NCI-H1048 (cell line): ENCODE data around the gene TNNC1.

ENCODE experiments used
- DNase-seq: peaks from one replicate; lab custom pipeline; 2025; lab: John Stamatoyannopoulos, UW

The TNNC1 gene

GRCh38 chr3:52401551-52401950 lies 52.3 kb downstream of the TNNC1 start:
- DNase-seq: no peak
